ENCODE measurements around the gene LRRC47.
"Not testable (repeated sequence)": the region's sequence is repeated elsewhere in the genome, so short reads cannot be mapped to it uniquely, and the experiment has no call there.

The LRRC47 gene

GRCh38 chr1:3814771-3815561 is 18.7 kb upstream of the LRRC47 start:
- no peak for DNase-seq

DNA sequence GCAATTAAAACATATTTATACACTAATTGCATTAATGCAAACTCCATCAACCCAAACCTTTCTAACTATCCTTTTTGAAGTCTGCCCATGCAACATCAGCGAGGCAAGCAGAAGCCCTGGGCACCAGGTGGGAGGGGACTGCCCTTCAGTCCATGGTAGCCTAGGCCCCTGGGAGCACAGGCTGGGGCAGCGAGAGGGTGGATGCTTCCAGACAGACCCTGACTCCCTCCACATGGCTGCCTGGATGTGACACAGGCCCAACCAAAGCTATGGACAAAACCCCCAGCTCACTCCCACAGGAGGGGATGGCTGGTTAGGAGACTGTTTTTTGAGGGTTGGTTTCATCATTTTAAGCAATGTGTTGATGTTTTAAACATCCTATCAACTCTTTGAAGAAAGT is 17.8 kb upstream of the LRRC47 start:
- DNase-seq, result no peak

GRCh38 chr1:3811595-3811911 is 15.3 kb upstream of the LRRC47 start:
- DNase-seq, result no peak

- not testable (repeated sequence) for DNase-seq
These were observed 14.0 kb upstream of the LRRC47 start for GRCh38 chr1:3810149-3810761.

GRCh38 chr1:3809680-3810079 is 13.4 kb upstream of the LRRC47 start:
- no peak for DNase-seq

GRCh38 chr1:3807769-3808168 is 11.5 kb upstream of the LRRC47 start:
- DNase-seq, result no peak

DNA sequence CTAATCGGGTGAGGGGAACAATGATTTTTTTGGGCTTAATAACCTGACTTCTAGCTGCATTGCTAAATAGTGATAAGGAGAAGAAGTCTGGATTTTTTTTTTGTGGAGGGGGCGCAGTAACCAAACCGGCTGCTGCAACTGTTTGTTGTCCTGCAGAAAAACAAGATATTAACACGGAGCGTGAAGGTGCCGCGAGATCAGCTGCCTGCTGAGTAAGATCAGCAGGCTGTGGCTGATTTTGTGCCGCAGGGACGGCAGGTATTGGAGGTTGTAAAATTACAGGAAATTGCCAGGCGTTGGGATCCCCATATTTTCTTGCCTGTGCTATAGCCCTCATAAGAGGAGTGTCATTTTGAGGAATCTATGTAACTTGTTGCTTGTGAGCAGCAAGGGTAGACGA is 8.7 kb upstream of the LRRC47 start:
- DNase-seq, result no peak

- DNase-seq, result not testable (repeated sequence)
These were observed 8.3 kb upstream of the LRRC47 start for GRCh38 chr1:3804627-3804944.

- no peak for DNase-seq
These were observed 7.8 kb upstream of the LRRC47 start for GRCh38 chr1:3803905-3804626.

DNA sequence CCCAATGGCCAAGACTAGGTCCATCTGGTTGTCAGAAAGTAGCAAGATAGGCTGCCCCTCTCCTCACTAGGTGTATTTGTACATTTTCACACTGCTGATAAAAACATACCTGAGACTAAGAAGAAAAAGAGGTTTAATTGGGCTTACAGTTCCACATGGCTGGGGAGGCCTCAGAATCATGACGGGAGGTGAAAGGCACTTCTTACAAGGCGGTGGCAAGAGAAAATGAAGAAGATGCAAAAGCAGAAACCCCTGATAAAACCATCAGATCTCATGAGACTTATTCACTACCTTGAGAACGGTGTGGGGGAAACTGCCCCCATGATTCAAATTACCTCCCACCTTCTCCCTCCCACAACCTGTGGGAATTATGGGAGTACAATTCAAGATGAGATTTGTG is 4.5 kb upstream of the LRRC47 start:
- DNase-seq, result not testable (repeated sequence)

DNA sequence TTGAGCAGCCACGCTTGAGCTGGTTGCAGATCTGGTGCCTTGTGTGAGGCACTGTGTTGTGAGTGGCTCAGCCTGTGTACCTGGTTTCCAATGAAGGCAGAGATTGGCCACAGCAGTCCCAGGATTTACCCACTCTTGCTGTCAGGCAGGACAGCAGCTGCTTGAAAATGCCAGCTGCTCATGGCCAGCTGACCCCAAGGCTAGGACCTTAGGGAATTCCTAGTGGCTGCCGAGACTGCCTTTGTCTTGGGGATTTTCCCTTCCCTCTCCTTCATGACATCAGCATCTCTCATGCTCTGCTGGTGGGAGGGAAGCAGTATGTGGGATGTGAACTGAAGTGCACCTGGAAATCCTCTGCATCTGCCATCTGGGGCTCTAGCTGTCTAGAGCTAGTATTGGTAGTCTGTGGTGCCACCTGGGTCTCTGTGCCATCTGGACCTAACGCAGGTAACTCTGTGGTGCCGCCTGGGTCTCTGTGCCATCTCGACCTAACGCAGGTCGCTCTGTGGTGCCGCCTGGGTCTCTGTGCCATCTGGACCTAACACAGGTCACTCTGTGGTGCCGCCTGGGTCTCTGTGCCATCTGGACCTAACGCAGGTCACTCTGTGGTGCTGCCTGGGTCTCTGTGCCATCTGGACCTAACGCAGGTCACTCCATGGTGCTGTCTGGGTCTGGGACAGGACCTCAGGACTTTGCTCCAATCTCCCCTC is 3.8 kb upstream of the LRRC47 start:
- no peak for DNase-seq

- DNase-seq, result no peak
These were observed 664 bp downstream of the LRRC47 start for GRCh38 chr1:3795453-3796214.

- no peak for DNase-seq
These were observed 5.3 kb downstream of the LRRC47 start for GRCh38 chr1:3790952-3791351.

- DNase-seq, result no peak
These were observed 5.8 kb downstream of the LRRC47 start for GRCh38 chr1:3790500-3790923.

DNA sequence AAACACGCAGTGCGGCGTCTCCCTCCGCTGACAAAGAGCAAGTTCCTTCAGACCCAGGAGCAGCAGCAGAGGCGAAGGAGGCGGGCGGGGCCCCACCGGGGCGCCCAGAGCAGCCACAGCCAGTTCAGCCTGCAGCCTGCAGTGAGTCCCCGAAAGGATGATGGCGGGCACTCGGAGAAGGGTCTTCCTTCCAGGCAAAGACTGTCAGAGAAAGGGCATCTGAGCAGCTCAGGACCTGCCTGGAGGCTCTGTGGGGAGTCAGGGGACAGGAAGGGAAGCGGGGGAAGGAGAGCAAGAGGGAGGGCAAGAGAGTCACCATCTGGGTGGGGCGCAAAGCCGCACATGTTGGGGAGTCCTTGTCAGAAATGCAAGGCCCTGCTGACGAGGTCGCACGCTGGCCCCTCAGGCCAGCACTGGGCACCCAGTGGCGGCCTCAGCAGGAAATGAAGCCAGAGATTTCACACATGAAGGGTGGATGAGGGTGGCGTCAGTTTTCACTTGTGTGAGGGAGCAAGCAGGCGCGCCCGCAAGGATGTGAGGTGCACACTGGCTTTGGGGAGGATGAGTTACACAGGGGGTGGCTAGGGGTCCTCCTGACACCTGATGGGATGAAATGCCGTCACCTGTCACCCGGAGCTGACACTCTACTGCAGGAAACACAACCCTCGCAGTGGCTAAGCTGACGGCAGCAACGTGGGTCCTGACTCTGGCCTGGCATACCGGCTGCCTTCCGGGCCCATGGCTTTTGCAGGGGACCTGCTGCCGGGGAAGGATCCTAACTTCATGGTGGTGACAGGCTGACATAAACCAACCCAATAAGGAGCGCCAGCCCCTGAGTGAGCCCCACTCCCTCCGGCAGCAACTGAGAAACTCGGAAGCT is 6.6 kb downstream of the LRRC47 start:
- DNase-seq, result no peak

DNA sequence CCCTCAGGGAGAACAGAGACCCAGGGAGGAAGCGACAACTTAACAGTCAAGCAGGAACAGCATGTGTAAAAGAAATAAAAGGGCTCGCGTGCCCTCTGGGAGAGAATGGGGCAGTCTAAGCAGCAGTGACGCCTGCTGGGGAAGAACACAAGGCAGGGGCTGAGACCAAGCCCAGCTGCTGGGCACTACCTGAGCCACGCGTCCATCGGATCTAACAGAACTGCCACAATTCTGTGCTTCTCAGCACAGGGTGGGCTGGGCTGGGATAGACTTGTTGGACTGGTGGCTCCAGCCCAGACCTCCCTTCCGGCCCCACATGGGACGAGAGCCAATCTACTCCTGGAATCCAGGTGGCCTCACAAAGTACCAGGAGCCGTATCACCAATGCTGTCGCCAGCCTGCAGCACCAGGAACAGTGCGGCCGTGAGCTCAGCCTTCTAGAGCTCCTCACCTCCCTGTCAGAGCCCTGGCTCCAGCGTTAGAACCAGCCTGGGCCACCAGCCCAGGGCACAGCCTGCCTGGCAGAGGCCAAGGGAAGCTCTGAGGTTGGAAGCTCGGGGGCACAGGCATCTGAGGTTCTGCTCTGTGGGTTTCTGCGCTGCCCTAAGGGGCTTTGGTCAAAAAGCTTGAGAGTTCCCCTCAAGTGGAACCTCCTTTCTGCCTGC is 7.4 kb downstream of the LRRC47 start:
- DNase-seq, result no peak

DNA sequence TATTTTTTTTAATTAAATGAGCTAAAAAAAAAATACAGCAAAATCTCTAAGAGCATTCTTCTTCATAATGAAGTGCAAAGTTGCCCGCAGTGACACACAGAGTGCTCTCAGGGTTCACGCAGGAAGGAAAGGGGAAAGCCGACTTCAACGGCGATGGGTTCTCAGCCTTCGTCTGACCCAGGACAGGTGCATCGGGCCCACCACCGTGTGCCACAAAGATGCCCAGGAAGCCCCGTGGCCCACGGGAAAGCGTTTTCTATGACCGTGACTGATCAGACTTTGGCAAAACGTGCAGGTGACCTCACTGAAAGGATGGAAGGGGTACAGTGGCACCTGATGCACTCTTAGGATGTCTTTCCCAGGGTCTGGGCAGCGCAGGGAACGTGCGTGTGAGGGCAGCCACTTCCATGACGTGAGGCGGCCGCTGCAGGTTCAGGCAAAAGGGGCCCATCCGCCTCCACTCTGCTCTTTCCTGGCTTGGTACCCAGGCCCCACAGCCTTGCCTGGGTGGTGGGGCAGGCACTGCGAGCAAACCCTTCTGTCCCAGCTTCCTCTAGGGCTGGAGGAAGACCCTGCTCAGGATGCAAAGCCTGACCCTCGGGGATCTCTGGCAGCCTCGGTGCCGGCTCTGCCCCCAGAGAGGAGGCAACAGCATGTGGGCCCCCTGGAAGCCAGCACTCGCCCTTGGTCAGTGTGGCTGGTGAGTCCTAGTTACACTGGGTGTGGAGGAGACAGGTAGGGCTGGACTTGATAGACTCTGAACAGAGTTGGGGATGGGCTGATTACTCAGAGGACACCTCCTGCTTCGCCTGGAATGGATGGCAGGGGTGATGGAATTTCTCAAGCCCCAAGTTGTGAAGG is 8.3 kb downstream of the LRRC47 start:
- no peak for DNase-seq

- no peak for DNase-seq
These were observed 9.0 kb downstream of the LRRC47 start for GRCh38 chr1:3787349-3787715.

DNA sequence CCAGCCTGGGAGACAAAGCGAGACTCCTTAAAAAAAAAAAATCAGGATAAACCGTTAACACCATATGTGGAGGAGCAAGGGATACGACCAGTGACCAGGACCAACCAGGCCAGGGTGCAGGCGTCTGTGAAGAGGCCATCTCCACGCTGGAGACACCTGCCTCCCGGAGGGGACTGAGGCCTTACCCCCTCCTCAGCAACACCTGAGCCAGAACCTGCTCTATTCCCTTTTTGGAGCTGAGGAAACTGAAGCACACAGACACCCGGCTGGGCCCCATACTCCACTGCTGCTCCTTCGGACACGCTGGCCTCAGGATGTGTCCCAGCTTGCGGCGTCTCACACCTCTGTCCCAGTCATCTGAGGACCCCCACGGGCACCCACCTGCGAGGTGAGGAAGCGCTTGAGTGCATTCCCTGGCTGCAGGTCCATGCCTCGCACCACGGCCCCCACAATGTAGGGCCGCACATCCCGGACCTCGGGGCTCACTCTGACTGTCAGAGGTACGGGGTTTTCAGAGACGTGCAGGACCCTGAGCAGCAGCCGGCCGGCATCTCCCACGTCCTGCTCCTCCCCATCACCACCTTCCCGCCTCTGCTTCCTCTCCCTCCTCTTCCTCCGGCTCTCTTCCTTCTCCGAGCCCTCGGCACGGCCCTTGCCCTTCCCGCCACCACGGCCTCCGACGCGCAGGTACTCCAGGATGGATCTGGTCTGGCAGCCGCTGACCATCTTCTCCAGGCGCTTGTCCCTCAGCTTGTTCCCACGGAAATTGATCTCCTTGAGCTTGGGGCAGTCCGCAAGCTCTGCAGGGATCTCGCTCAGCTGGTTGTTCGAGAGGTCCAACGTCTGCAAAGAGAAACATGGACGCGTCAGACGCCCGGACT is 9.6 kb downstream of the LRRC47 start:
- DNase-seq, result no peak

All from NCI-H1105 treated with DMSO at 0.1 percent for 48 hours (cell line).